Neural progenitor cell (in vitro differentiated cells): ENCODE measurements around the gene LBX2. TPM values are rescaled to one million over a fixed set of nuclear protein-coding genes. Genes with fewer than 3 reads are reported as not detected.

Source experiments
- DNase-seq: peaks from one replicate; pipeline ENCODE4 v3.0.0-alpha.2; 2016; ENCODE audit warnings: low spot score
- H2AFZ ChIP-seq: fragments of 200-600 bp; sonication (generic); replicated peaks from 2 replicates; pipeline ENCODE4 v1.6.1; 2016; ENCODE audit warnings: antibody characterized with exemption
- H3F3A ChIP-seq: fragments of 200-600 bp; sonication (generic); 2 replicates; pipeline ENCODE4 v1.6.1; 2016; ENCODE audit warnings: antibody characterized with exemption, low read depth
- H3K27ac ChIP-seq: fragments of 200-600 bp; sonication (generic); 2 replicates; pipeline ENCODE4 v1.5.1; 2016; ENCODE audit warnings: mild to moderate bottlenecking
- H3K27me3 ChIP-seq: fragments of 200-600 bp; sonication (generic); 2 replicates; pipeline ENCODE4 v1.6.1; 2016; ENCODE audit warnings: mild to moderate bottlenecking, moderate library complexity
- H3K36me3 ChIP-seq: fragments of 200-600 bp; sonication (generic); 2 replicates; pipeline ENCODE4 v1.5.1; 2016
- H3K4me1 ChIP-seq: fragments of 200-600 bp; sonication (generic); 2 replicates; pipeline ENCODE4 v1.6.1; 2016; ENCODE audit warnings: mixed run types
- H3K4me2 ChIP-seq: fragments of 200-600 bp; sonication (generic); 2 replicates; pipeline ENCODE4 v1.6.1; 2016
- H3K4me3 ChIP-seq: fragments of 200-600 bp; sonication (generic); 2 replicates; pipeline ENCODE4 v1.5.1; 2016
- H3K79me2 ChIP-seq: fragments of 200-600 bp; sonication (generic); 2 replicates; pipeline ENCODE4 v1.6.1; 2016; ENCODE audit warnings: low read depth
- H3K9ac ChIP-seq: fragments of 200-600 bp; sonication (generic); 2 replicates; pipeline ENCODE4 v1.6.1; 2016
- H3K9me3 ChIP-seq: fragments of 200-600 bp; sonication (generic); 2 replicates; pipeline ENCODE4 v1.5.1; 2016; ENCODE audit warnings: low read depth
- H4K20me1 ChIP-seq: fragments of 200-600 bp; sonication (generic); 2 replicates; pipeline ENCODE4 v1.6.1; 2016; ENCODE audit warnings: low read depth
- H3K27ac Mint-ChIP-seq: 3 replicates; pipeline ENCODE4 v1.8.0; 2021; ENCODE audit warnings: mixed read lengths
- H3K27me3 Mint-ChIP-seq: 2 replicates; pipeline ENCODE4 v1.8.0; 2022; ENCODE audit warnings: low read depth, mild to moderate bottlenecking, inconsistent platforms, moderate library complexity, mixed read lengths; ENCODE audit not compliant: insufficient read depth
- H3K36me3 Mint-ChIP-seq: 3 replicates; pipeline ENCODE4 v1.8.0; 2021; ENCODE audit warnings: mixed read lengths
- H3K4me1 Mint-ChIP-seq: 3 replicates; pipeline ENCODE4 v1.8.0; 2021; ENCODE audit warnings: mixed read lengths
- H3K4me3 Mint-ChIP-seq: 3 replicates; pipeline ENCODE4 v1.8.0; 2021; ENCODE audit warnings: mild to moderate bottlenecking, moderate library complexity, mixed read lengths
- H3K9me3 Mint-ChIP-seq: 3 replicates; pipeline ENCODE4 v1.8.0; 2020; ENCODE audit warnings: mixed read lengths
- CTCF ChIP-seq: fragments of 200-600 bp; sonication (generic); IDR thresholded peaks from 2 replicates; pipeline ENCODE4 v1.5.1; 2017; ENCODE audit warnings: antibody characterized with exemption, mild to moderate bottlenecking
- EZH2 ChIP-seq: fragments of 200-600 bp; sonication (generic); IDR thresholded peaks from 2 replicates; pipeline ENCODE4 v1.6.1; 2017; ENCODE audit warnings: antibody characterized with exemption, mild to moderate bottlenecking, moderate library complexity
- EZH2phosphoT487 ChIP-seq: fragments of 200-600 bp; sonication (generic); IDR thresholded peaks from 2 replicates; pipeline ENCODE4 v1.6.1; 2017; ENCODE audit warnings: antibody characterized with exemption
- total RNA-seq: library from RNA; depleted of rRNA; stranded (reverse); fragments of >200 nt; gene quantifications from 2 replicates; pipeline ENCODE4 v1.2.3, GENCODE V29; 2015; ENCODE audit warnings: low replicate concordance

LBX2 gene
- total RNA-seq, 1 donor from 2014 or later, result not detected

DNA sequence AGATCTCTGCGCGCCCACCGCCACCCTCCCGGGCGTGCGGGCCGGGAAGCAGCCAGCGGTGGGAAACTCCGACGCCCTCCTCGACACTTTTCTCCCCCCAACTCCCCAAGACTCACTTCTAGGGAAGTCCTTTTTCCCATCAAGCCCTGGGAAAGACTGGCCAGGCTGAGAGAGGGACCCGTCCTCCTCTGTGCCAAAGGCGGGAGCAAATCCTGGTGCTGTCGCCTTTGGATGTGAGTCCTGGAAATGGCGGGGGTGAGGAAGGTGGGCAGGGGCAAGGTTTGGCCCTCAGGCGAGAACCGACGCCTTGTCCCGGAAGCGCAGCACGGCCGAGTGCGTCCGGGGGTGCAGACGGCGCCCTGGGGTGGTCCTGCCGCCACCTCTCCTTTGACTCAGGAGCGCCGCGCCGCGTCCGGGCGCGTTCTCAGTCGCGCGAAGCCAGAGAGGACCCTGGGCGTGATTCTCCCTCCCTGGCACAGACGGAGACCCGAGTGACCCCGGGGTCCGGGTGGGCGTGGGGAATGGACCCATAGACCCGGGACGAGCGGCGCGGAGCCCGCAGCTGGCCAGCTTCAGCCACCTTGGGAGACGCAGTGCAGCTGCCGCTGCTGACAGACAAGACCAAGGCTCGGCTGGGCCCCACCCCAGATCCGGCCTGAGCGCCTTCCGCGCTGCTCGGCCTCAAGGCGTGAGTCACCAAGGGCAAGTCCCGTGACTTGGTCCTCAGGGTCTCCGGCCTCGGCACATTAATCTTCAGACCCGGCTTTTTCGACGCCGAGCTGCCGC, 3.5 kb upstream of the LBX2 start:
- Mint-ChIP-seq H3K4me3 (peak overlapping the region; percentile 80), H3K4me1 (peaks cover 47% of the 10 kb centered on the region), H3K27ac (no peak overlapping the region), H3K27me3 (peaks cover 78% of the 10 kb centered on the region), H3K36me3 (peaks cover 21% of the 10 kb centered on the region), H3K9me3 (peaks cover 2% of the 10 kb centered on the region)
- TF ChIP-seq EZH2phosphoT487 (no peak), CTCF (peak; percentile 40), EZH2 (peak; percentile 98)
- Histone ChIP-seq H3K27ac (no peak overlapping the region), H3K36me3 (no peaks in the 10 kb centered on the region), H3K4me1 (peaks cover 40% of the 10 kb centered on the region), H3K9ac (no peak overlapping the region), H3K79me2 (peaks cover 13% of the 10 kb centered on the region), H4K20me1 (peaks cover 35% of the 10 kb centered on the region), H2AFZ (peak overlapping the region; percentile 67), H3K4me2 (peak overlapping the region; percentile 85), H3K4me3 (peak overlapping the region; percentile 46), H3F3A (peaks cover 44% of the 10 kb centered on the region), H3K9me3 (no peaks in the 10 kb centered on the region), H3K27me3 (peaks cover 82% of the 10 kb centered on the region)
- DNase-seq, result peak; percentile 54

- H3K4me2 ChIP-seq, result peak overlapping the region; percentile 85
- H3K9me3 ChIP-seq, result no peaks in the 10 kb centered on the region
- H3K36me3 ChIP-seq, result no peaks in the 10 kb centered on the region
- H3K36me3 Mint-ChIP-seq, result peaks cover 21% of the 10 kb centered on the region
- peaks cover 50% of the 10 kb centered on the region for H3F3A ChIP-seq
- no peak overlapping the region for H3K9ac ChIP-seq
- peak overlapping the region; percentile 67 for H2AFZ ChIP-seq
- H3K27ac ChIP-seq, result no peak overlapping the region
- DNase-seq, result peak; percentile 42
- peaks cover 2% of the 10 kb centered on the region for H3K9me3 Mint-ChIP-seq
- TF ChIP-seq EZH2phosphoT487, result no peak
- TF ChIP-seq EZH2, result no peak
- TF ChIP-seq CTCF, result no peak
- H3K79me2 ChIP-seq, result peaks cover 13% of the 10 kb centered on the region
- no peak overlapping the region for H3K27ac Mint-ChIP-seq
- peaks cover 52% of the 10 kb centered on the region for H3K4me1 Mint-ChIP-seq
- peak overlapping the region; percentile 46 for H3K4me3 ChIP-seq
- H3K27me3 Mint-ChIP-seq, result peaks cover 83% of the 10 kb centered on the region
- peaks cover 41% of the 10 kb centered on the region for H3K4me1 ChIP-seq
- H3K27me3 ChIP-seq, result peaks cover 89% of the 10 kb centered on the region
- peaks cover 35% of the 10 kb centered on the region for H4K20me1 ChIP-seq
- peak overlapping the region; percentile 80 for H3K4me3 Mint-ChIP-seq
These were observed 2.8 kb upstream of the LBX2 start for GRCh38 chr2:74502147-74502719.

- no peak overlapping the region for H3K9ac ChIP-seq
- Mint-ChIP-seq H3K27me3 (peaks cover 82% of the 10 kb centered on the region), H3K27ac (no peak overlapping the region), H3K4me3 (peak overlapping the region; percentile 80), H3K4me1 (peaks cover 46% of the 10 kb centered on the region), H3K36me3 (peaks cover 18% of the 10 kb centered on the region), H3K9me3 (peaks cover 2% of the 10 kb centered on the region)
- H3K27ac ChIP-seq, result no peak overlapping the region
- no peak overlapping the region for H3K4me3 ChIP-seq
- TF ChIP-seq EZH2 (no peak), CTCF (no peak), EZH2phosphoT487 (no peak)
- H3K4me2 ChIP-seq, result peak overlapping the region; percentile 85
- peaks cover 9% of the 10 kb centered on the region for H3K79me2 ChIP-seq
- H3K9me3 ChIP-seq, result no peaks in the 10 kb centered on the region
- H3K27me3 ChIP-seq, result peaks cover 96% of the 10 kb centered on the region
- H3K4me1 ChIP-seq, result peaks cover 37% of the 10 kb centered on the region
- DNase-seq, result peak; percentile 41
- peaks cover 50% of the 10 kb centered on the region for H3F3A ChIP-seq
- H2AFZ ChIP-seq, result no peak overlapping the region
- no peaks in the 10 kb centered on the region for H3K36me3 ChIP-seq
- H4K20me1 ChIP-seq, result peaks cover 35% of the 10 kb centered on the region
These were observed 2.1 kb upstream of the LBX2 start for GRCh38 chr2:74501335-74502071.
